Erythroblast (primary cell): ENCODE results near the gene TFRC.
"Not testable (repeated sequence)": the region's sequence is repeated elsewhere in the genome, so short reads cannot be mapped to it uniquely, and the experiment has no call there.

ENCODE experiments used
- DNase-seq, 2 experiments: peaks; one replicate each; lab custom pipeline; 2025; lab: John Stamatoyannopoulos, UW
- GATA1 ChIP-seq: IDR thresholded peaks from 2 replicates; pipeline ENCODE4 v1.6.1; 2011; ENCODE audit warnings: low read depth, mild to moderate bottlenecking, control low read depth, low read length, moderate library complexity
- POLR2A ChIP-seq: IDR thresholded peaks from 2 replicates; pipeline ENCODE4 v1.6.1; 2011; ENCODE audit warnings: mild to moderate bottlenecking, low read length

TFRC gene

GRCh38 chr3:196097373-196098154 lies 15.7 kb upstream of the TFRC start:
- DNase-seq: no peak

GRCh38 chr3:196096382-196096953 lies 14.6 kb upstream of the TFRC start:
- no peak for TF ChIP-seq GATA1
- TF ChIP-seq POLR2A: no peak
- DNase-seq: no peak

More at GRCh38 chr3:196097373-196098154, 15.7 kb upstream of the TFRC start:
- no peak for TF ChIP-seq POLR2A
- no peak for TF ChIP-seq GATA1

GRCh38 chr3:196093317-196094111 lies 11.6 kb upstream of the TFRC start:
- DNase-seq: peak; percentile 64 to 65
- TF ChIP-seq GATA1: no peak
- no peak for TF ChIP-seq POLR2A

GRCh38 chr3:196087906-196088305 lies 6.0 kb upstream of the TFRC start:
- TF ChIP-seq GATA1: no peak
- TF ChIP-seq POLR2A: no peak
- DNase-seq: no peak

- no peak for TF ChIP-seq GATA1
- no peak for TF ChIP-seq POLR2A
- no peak for DNase-seq
These were observed 705 bp upstream of the TFRC start for GRCh38 chr3:196082619-196082971.

GRCh38 chr3:196081002-196081833 lies 672 bp downstream of the TFRC start:
- TF ChIP-seq POLR2A (no peak), GATA1 (no peak)
- DNase-seq: peak; percentile 71 to 80

GRCh38 chr3:196080101-196080846 lies 1.6 kb downstream of the TFRC start:
- DNase-seq: peak; percentile 80 to 83

- TF ChIP-seq GATA1: no peak
- no peak for TF ChIP-seq POLR2A
These were observed 2.2 kb downstream of the TFRC start for GRCh38 chr3:196079682-196080081.

GRCh38 chr3:196075013-196075412 lies 6.9 kb downstream of the TFRC start:
- no peak for DNase-seq
- no peak for TF ChIP-seq GATA1
- peak; percentile 59 for TF ChIP-seq POLR2A

More at GRCh38 chr3:196079682-196080081, 2.2 kb downstream of the TFRC start:
- DNase-seq: peak in 1 of 2 experiments; percentile 60

- peak; percentile 81 to 89 for DNase-seq
- no peak for TF ChIP-seq POLR2A
- no peak for TF ChIP-seq GATA1
These were observed 8.6 kb downstream of the TFRC start for GRCh38 chr3:196073255-196073753.

GRCh38 chr3:196072313-196072712 lies 9.6 kb downstream of the TFRC start:
- no peak for TF ChIP-seq GATA1
- no peak for DNase-seq

GRCh38 chr3:196068812-196069211 lies 13.1 kb downstream of the TFRC start:
- not testable (repeated sequence) for DNase-seq

- DNase-seq: no peak
- no peak for TF ChIP-seq GATA1
- TF ChIP-seq POLR2A: no peak
These were observed 14.5 kb downstream of the TFRC start for GRCh38 chr3:196067439-196067838.
